B cell (primary cell): Measurements from ENCODE around the gene ACAD11. TPM values are rescaled to one million over a fixed set of nuclear protein-coding genes. Genes with fewer than 3 reads are reported as not detected.

Source experiments
- ATAC-seq: fragments of 200-7000 bp; cut with Tn5 transposase; one replicate; pipeline ENCODE4 v1.10.0; 2021; ENCODE audit warnings: low read depth, mild to moderate bottlenecking, moderate number of reproducible peaks, moderate library complexity
- CTCF ChIA-PET: fragments of 350-600 bp; sonication (Branson Sonifier 250); formaldehyde crosslinking; loops from one replicate; lab custom pipeline; 2021; ENCODE audit warnings: antibody characterized with exemption, inconsistent platforms; lab: Charles Lee
- POLR2A ChIA-PET: fragments of 350-600 bp; sonication (Branson Sonifier 250); formaldehyde crosslinking; loops from one replicate; lab custom pipeline; 2021; ENCODE audit warnings: antibody characterized with exemption; lab: Charles Lee
- DNase-seq: peaks from one replicate; pipeline ENCODE4 v3.0.0; 2013
- H2AFZ ChIP-seq: 2 replicates; pipeline ENCODE4 v1.6.1; 2012; ENCODE audit warnings: mild to moderate bottlenecking, low read depth, low read length; ENCODE audit not compliant: insufficient read depth, poor library complexity, severe bottlenecking
- H3K27ac ChIP-seq, 2 donors: 1 replicate in 1 of 2; 2 replicates in 1 of 2; pipeline ENCODE4 v1.5.1; 2012 to 2013; ENCODE audit warnings: low read length in 2 of 2, mild to moderate bottlenecking in 2 of 2, moderate library complexity in 1 of 2
- H3K27me3 ChIP-seq, 4 experiments: fragments of 200-600 bp in 1 of 4; sonication (generic) in 1 of 4; replicated peaks in 1 of 4; 1 replicate in 2 of 4; 2 replicates in 2 of 4; pipeline versions ENCODE4 v1.6.1 to v1.7.0; 2013 to 2016; ENCODE audit warnings: low read length in 3 of 4, mild to moderate bottlenecking in 2 of 4, mixed read lengths in 1 of 4, moderate library complexity in 1 of 4; ENCODE audit not compliant: insufficient read depth in 4 of 4, control insufficient read depth in 3 of 4; ENCODE audit errors: control extremely low read depth in 1 of 4
- H3K36me3 ChIP-seq, 2 experiments: replicated peaks in 1 of 2; 1 replicate in 1 of 2; 2 replicates in 1 of 2; pipeline versions ENCODE4 v1.6.1 to v1.7.1; 2013; ENCODE audit warnings: low read length in 1 of 2; ENCODE audit not compliant: insufficient read depth in 2 of 2, control insufficient read depth in 1 of 2; ENCODE audit errors: control extremely low read depth in 1 of 2, extremely low read depth in 1 of 2
- H3K4me1 ChIP-seq, 2 donors: fragments of 200-600 bp in 1 of 2; sonication (generic) in 1 of 2; 1 replicate in 1 of 2; 2 replicates in 1 of 2; pipeline versions ENCODE4 v1.5.1 to v1.6.1; 2013 to 2017; ENCODE audit warnings: low read length in 2 of 2; ENCODE audit not compliant: control insufficient read depth in 2 of 2, insufficient read depth in 2 of 2
- H3K4me2 ChIP-seq: replicated peaks from 2 replicates; pipeline ENCODE3; 2012; ENCODE audit warnings: mild to moderate bottlenecking, low read depth, low read length; ENCODE audit not compliant: poor library complexity, severe bottlenecking
- H3K4me3 ChIP-seq, 5 experiments: fragments of 200-600 bp in 1 of 5; sonication (generic) in 1 of 5; 1 replicate in 3 of 5; 2 replicates in 2 of 5; pipeline versions ENCODE4 v1.5.1 to v1.7.0; 2011 to 2016; ENCODE audit warnings: low read length in 4 of 5, mild to moderate bottlenecking in 4 of 5, low read depth in 2 of 5, control low read depth in 1 of 5, moderate library complexity in 1 of 5; ENCODE audit not compliant: insufficient read depth in 1 of 5; ENCODE audit errors: control extremely low read depth in 1 of 5, extremely low read depth in 1 of 5
- H3K79me2 ChIP-seq: fragments of 200-600 bp; sonication (generic); one replicate; pipeline ENCODE4 v1.6.0; 2016; ENCODE audit warnings: low read length; ENCODE audit not compliant: control insufficient read depth, insufficient read depth
- H3K9ac ChIP-seq: fragments of 200-600 bp; sonication (generic); 2 replicates; pipeline ENCODE4 v1.6.1; 2017; ENCODE audit warnings: mild to moderate bottlenecking, low read length, moderate library complexity
- H3K9me3 ChIP-seq, 3 donors: one replicate each; pipeline versions ENCODE4 v1.6.1 to v1.7.1; 2013; ENCODE audit warnings: low read length in 2 of 3; ENCODE audit not compliant: control insufficient read depth in 2 of 3, insufficient read depth in 1 of 3; ENCODE audit errors: control extremely low read depth in 1 of 3
- H4K20me1 ChIP-seq: 2 replicates; pipeline ENCODE4 v1.6.0; 2012; ENCODE audit warnings: mild to moderate bottlenecking, low read length; ENCODE audit not compliant: insufficient read depth, control insufficient read depth, poor library complexity, severe bottlenecking
- H3K27ac Mint-ChIP-seq: one replicate; pipeline ENCODE4 v1.8.0; 2021; ENCODE audit warnings: mixed read lengths
- H3K27me3 Mint-ChIP-seq: one replicate; pipeline ENCODE4 v1.8.0; 2021; ENCODE audit warnings: mixed read lengths
- H3K4me1 Mint-ChIP-seq: one replicate; pipeline ENCODE4 v1.8.0; 2021; ENCODE audit warnings: mixed read lengths
- H3K4me3 Mint-ChIP-seq: one replicate; pipeline ENCODE4 v1.8.0; 2021; ENCODE audit warnings: mixed read lengths
- H3K9me3 Mint-ChIP-seq: one replicate; pipeline ENCODE4 v1.8.0; 2022; ENCODE audit warnings: mixed read lengths; ENCODE audit not compliant: insufficient read depth
- EZH2 ChIP-seq: IDR thresholded peaks from 2 replicates; pipeline ENCODE4 v1.6.1; 2012; ENCODE audit warnings: borderline replicate concordance, low read depth, mild to moderate bottlenecking, moderate library complexity, low read length; ENCODE audit not compliant: insufficient read depth, poor library complexity, severe bottlenecking
- WGBS: methylation state at CpG from one replicate; pipeline ENCODE4 v1.1.5; 2013; ENCODE audit warnings: missing lambda C conversion rate; ENCODE audit not compliant: insufficient coverage; 5-methylcytosine and 5-hydroxymethylcytosine counted together
- intact Hi-C: fragments of 100-400 bp; cut with micrococcal nuclease; formaldehyde crosslinking; loops from one replicate; pipeline ENCODE4 v1.10.0; 2022
- polyA plus RNA-seq: library from polyadenylated mRNA; depleted of rRNA; stranded (reverse); fragments of >200 nt; gene quantifications from 2 replicates; pipeline ENCODE4 v1.2.3, GENCODE V29; 2012
- total RNA-seq, 2 donors: library from RNA; stranded (reverse); fragments of 120-200 nt in 1 of 2; gene quantifications; 1 replicate in 1 of 2; 2 replicates in 1 of 2; pipeline versions ENCODE4 v1.2.3 to v1.2.4, GENCODE V29; 2013 to 2022
- TF ChIP-seq, protein P1 (sequence below): fragments of 200-600 bp; IDR thresholded peaks from one replicate; pipeline ENCODE4 v1.8.0; 2022; ENCODE audit warnings: antibody characterized with exemption, mild to moderate bottlenecking

Gene ACAD11
- total and polyA plus RNA-seq, 2 donors (not counting 1 experiment from before 2014, with no cell fraction given): 23.4 to 26.9 TPM

GRCh38 chr3:132555306-132556035 is 104.1 kb downstream of the ACAD11 start:
- no peak overlapping the region for H3K9ac ChIP-seq
- no peak overlapping the region for H3K27ac Mint-ChIP-seq
- H3K9me3 Mint-ChIP-seq: no peaks in the 10 kb centered on the region
- H3K4me3 Mint-ChIP-seq: no peak overlapping the region
- no peaks in the 10 kb centered on the region for H3K79me2 ChIP-seq
- no peaks in the 10 kb centered on the region for H4K20me1 ChIP-seq
- WGBS: 100% methylated on average over 2 of the region's 5 CpGs
- no peak for ATAC-seq
- TF ChIP-seq EZH2: no peak
- TF ChIP-seq, protein P1, sequence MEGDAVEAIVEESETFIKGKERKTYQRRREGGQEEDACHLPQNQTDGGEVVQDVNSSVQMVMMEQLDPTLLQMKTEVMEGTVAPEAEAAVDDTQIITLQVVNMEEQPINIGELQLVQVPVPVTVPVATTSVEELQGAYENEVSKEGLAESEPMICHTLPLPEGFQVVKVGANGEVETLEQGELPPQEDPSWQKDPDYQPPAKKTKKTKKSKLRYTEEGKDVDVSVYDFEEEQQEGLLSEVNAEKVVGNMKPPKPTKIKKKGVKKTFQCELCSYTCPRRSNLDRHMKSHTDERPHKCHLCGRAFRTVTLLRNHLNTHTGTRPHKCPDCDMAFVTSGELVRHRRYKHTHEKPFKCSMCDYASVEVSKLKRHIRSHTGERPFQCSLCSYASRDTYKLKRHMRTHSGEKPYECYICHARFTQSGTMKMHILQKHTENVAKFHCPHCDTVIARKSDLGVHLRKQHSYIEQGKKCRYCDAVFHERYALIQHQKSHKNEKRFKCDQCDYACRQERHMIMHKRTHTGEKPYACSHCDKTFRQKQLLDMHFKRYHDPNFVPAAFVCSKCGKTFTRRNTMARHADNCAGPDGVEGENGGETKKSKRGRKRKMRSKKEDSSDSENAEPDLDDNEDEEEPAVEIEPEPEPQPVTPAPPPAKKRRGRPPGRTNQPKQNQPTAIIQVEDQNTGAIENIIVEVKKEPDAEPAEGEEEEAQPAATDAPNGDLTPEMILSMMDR: no peak
- peaks cover under 1% of the 10 kb centered on the region for H3K4me1 Mint-ChIP-seq
- H2AFZ ChIP-seq: no peak overlapping the region
- ChIA-PET CTCF (no interaction called here), POLR2A (no interaction called here)
- H3K27ac ChIP-seq: no peak overlapping the region
- no peaks in the 10 kb centered on the region for H3K27me3 Mint-ChIP-seq
- no peaks in the 10 kb centered on the region for H3K27me3 ChIP-seq
- peaks cover 2% of the 10 kb centered on the region in 2 experiments for H3K36me3 ChIP-seq
- no peaks in the 10 kb centered on the region for H3K4me1 ChIP-seq
- H3K4me2 ChIP-seq: no peak overlapping the region
- no peak for DNase-seq
- intact Hi-C loops: no loop called here
- H3K4me3 ChIP-seq: no peak overlapping the region
- H3K9me3 ChIP-seq: no peaks in the 10 kb centered on the region

GRCh38 chr3:132554437-132554836 is 105.2 kb downstream of the ACAD11 start:
- no peak for TF ChIP-seq EZH2
- TF ChIP-seq, protein P1: no peak
- intact Hi-C loops: no loop called here

More at GRCh38 chr3:132554437-132554836, 105.2 kb downstream of the ACAD11 start:
- no peak overlapping the region for H2AFZ ChIP-seq
- 100% methylated on average over 5 of the region's 8 CpGs for WGBS
- Mint-ChIP-seq H3K4me1 (peaks cover 8% of the 10 kb centered on the region), H3K4me3 (no peak overlapping the region), H3K27ac (no peak overlapping the region), H3K9me3 (no peaks in the 10 kb centered on the region), H3K27me3 (no peaks in the 10 kb centered on the region)
- H3K27me3 ChIP-seq: no peaks in the 10 kb centered on the region
- no peaks in the 10 kb centered on the region for H3K9me3 ChIP-seq
- H3K36me3 ChIP-seq: peaks cover 0 to 2% of the 10 kb centered on the region in 2 experiments
- H3K4me1 ChIP-seq: peaks cover 0 to 7% of the 10 kb centered on the region in 2 donors
- DNase-seq: no peak
- ChIA-PET CTCF (no interaction called here), POLR2A (no interaction called here)
- no peak overlapping the region for H3K9ac ChIP-seq
- H3K27ac ChIP-seq: no peak overlapping the region
- no peaks in the 10 kb centered on the region for H3K79me2 ChIP-seq
- no peak for ATAC-seq
- no peak overlapping the region for H3K4me3 ChIP-seq
- no peaks in the 10 kb centered on the region for H4K20me1 ChIP-seq
- H3K4me2 ChIP-seq: no peak overlapping the region
